ENCODE results near the gene ARHGEF18.

Gene ARHGEF18

DNA sequence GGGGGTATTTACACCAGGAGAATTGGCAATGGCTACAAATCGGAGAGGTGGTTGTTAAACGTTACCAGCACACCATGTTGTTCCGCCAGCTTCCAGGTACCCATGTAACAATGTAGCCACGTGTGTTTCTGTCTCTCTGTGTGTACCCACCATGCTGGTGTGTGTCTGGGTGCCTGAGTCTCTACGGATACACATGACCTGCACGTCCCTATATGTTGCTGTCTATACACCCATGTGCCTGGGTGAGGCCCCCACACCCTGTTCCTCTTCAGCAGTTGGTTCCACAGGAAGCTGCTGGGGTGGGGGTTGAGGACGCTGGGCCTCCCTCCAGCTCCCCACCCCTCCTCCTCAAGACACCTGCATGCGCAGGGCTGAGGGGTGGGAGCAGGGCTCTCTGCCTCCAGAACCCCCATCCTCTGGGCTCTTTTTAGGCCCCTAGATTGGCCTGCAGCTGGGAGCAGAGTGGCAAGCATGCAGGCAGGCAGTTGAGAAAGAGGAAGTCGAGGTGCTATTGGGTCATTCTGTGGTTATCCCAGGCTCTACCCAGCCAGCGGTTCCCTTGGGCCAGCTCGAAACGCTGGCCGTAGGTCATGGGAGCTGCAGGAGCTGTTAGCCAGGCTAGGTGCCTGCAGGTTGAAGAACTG lies at the start of gene ARHGEF18:
ARHGEF18 (plus strand) TSS at position 351 of the 644 bp plus-strand sequence. CDS start 13,954 bp downstream, outside the sequence.
- TF ChIP-seq GATA2 (IDR thresholded peaks at IDR 0.05; ENCODE audit: low read depth, low read length) (no peak), GATA3 (IDR thresholded peaks at IDR 0.05; ENCODE audit: low read depth, low read length) (no peak)

DNA sequence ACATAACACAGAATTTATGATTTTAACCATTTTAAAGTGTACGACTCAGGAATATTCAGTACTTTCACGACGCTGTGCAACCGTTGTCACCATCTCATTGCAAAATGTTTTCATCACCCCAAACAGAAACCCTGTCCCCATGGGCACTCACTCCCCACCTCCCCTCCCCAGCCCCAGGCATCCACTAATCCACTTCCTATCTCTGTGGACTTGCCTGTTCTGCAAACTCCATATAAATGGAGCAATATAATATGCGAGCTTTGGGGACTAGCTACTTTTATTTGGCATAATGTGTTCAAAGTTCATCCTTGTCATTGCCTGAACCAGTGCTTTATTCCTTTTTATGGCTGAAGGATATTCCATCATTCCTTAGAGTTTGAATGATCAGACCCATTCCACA lies 47.2 kb upstream of the ARHGEF18 start:
- no peak for TF ChIP-seq GATA3 (IDR thresholded peaks at IDR 0.05; ENCODE audit: low read depth, low read length)
- no peak for TF ChIP-seq GATA2 (IDR thresholded peaks at IDR 0.05; ENCODE audit: low read depth, low read length)

DNA sequence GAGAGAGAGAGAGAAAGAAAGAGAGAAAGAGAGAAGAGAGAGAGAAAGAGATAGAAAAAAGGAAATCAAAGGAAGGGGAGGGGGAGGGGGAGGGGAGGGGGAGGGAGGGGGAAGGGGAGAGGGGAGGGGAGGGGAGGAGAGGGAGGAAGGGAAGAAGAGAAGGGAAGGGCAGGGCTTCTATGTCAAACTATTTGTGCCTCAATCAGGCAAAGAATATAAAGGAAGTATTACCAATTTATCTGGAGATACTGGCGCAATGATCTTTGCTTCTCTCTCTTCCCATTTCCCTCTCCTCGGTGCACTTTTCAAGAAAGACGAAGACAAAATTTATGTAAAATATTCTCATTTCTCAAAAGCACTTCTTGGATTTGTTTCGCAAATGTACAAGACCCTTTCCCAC lies 45.3 kb upstream of the ARHGEF18 start:
- TF ChIP-seq GATA3 (IDR thresholded peaks at IDR 0.05; ENCODE audit: low read depth, low read length) = no peak
- TF ChIP-seq GATA2 (IDR thresholded peaks at IDR 0.05; ENCODE audit: low read depth, low read length) = no peak

GRCh38 chr19:7304200-7304599 lies 44.5 kb upstream of the ARHGEF18 start:
- TF ChIP-seq GATA3 (IDR thresholded peaks at IDR 0.05; ENCODE audit: low read depth, low read length) (no peak), GATA2 (IDR thresholded peaks at IDR 0.05; ENCODE audit: low read depth, low read length) (no peak)

DNA sequence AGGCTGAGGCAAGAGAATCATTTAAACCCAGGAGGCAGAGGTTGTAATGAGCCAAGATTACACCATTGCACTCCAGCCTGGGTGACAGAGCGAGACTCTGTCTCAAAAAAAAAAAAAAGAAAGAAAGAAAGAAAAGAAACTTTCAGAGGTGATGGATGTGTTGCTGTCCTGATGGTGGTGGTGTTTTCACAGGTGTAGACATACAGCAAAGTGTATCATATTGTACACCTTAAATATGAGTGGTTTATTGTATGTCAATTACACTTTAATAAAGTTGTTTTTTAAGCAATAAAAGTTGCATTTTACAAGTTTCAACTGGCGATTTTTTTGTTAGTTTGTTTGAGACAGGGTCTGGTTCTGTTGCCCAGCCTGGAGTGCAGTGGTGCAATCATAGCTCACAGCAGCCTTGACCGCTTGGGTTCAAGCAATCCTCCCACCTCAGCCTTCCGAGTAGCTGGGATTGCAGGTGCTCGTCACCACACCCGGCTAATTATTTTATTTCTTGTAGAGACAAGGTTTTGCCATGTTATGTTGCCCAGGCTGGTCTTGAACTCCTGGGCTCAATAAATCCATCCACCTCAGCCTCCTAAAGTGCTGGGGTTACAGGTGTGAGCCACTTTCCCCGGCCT lies 41.0 kb upstream of the ARHGEF18 start:
- TF ChIP-seq GATA3 (IDR thresholded peaks at IDR 0.05; ENCODE audit: low read depth, low read length) (no peak), GATA2 (IDR thresholded peaks at IDR 0.05; ENCODE audit: low read depth, low read length) (no peak)

GRCh38 chr19:7311911-7312310 lies 36.8 kb upstream of the ARHGEF18 start:
- TF ChIP-seq GATA2 (IDR thresholded peaks at IDR 0.05; ENCODE audit: low read depth, low read length) (no peak), GATA3 (IDR thresholded peaks at IDR 0.05; ENCODE audit: low read depth, low read length) (no peak)

- TF ChIP-seq GATA2 (IDR thresholded peaks at IDR 0.05; ENCODE audit: low read depth, low read length) (no peak), GATA3 (IDR thresholded peaks at IDR 0.05; ENCODE audit: low read depth, low read length) (no peak)
Observed at GRCh38 chr19:7312816-7313215, 35.9 kb upstream of the ARHGEF18 start.

- no peak for TF ChIP-seq GATA2 (IDR thresholded peaks at IDR 0.05; ENCODE audit: low read depth, low read length)
- TF ChIP-seq GATA3 (IDR thresholded peaks at IDR 0.05; ENCODE audit: low read depth, low read length) = no peak
Observed at GRCh38 chr19:7318176-7318575, 30.6 kb upstream of the ARHGEF18 start.

DNA sequence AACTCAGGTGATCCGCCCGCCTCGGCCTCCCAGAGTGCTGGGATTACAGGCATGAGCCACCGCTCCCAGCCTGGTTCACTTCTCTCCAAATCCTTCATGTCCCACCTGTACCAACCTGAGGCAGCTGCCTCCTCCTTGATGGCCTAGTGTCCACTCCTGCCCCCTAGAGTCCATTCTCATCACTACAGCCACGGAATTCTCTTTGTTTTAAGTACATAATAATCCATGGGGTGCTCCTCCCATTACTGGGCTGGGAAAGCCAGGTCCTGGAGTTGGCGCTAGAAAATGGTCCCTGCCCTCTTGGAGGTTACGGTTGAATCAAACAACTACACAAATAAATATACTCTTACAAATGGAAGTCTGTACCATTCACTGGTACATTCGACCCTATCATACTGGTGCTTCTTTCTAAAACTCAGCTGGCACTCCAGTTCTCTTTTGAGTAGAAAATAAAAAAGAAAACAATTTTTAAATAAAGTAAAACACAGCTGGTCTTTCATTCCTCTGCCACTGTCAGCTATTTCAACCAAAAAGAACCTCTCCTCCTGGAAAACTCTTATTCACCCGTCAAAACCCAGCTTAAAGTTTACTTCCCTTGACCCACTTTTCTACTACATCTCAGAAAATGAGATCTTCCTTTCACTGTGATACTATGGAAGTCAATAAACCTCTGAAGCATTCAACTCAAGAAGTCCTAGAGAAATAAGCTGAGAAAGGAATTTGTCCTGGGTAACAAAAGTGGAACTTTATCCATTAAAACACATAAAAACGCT lies 22.4 kb upstream of the ARHGEF18 start:
- TF ChIP-seq GATA2 (IDR thresholded peaks at IDR 0.05; ENCODE audit: low read depth, low read length) (no peak), GATA3 (IDR thresholded peaks at IDR 0.05; ENCODE audit: low read depth, low read length) (no peak)

DNA sequence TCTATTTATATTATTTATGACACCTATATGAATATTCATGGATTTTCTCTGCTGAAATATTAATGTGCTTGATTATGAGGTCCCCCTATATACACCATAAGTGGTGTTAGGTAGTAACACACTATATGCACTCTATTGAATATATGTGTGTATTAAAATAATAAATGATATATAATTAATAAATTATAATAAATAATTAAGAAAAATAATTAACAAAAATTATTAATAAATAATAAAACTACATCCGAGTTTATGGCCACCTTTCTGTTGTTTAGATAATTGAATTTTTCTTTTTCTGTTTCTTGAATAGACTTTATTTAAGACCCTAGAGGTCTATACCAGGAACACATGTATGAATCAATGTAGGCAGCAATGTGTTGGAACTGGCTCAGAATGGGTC lies 20.9 kb upstream of the ARHGEF18 start:
- TF ChIP-seq GATA3 (IDR thresholded peaks at IDR 0.05; ENCODE audit: low read depth, low read length) (no peak), GATA2 (IDR thresholded peaks at IDR 0.05; ENCODE audit: low read depth, low read length) (no peak)

DNA sequence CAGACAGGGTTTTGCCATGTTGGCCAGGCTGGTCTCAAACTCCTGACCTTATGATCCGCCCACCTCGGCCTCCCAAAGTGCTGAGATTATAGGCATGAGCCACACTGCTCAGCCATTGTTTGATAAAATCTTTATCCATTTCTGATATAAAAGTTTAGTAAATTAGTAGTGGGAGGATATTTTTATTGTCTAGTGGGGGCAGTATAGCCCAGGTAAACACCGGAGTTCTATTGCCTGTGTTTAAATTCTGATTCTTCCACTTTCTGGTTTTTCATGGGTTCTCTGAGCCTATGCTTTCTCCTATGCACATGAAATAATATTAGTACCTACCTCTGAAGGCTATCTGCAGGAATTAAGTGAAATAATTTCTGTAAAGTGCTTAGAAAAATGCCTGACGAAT lies 20.1 kb upstream of the ARHGEF18 start:
- TF ChIP-seq GATA3 (IDR thresholded peaks at IDR 0.05; ENCODE audit: low read depth, low read length) = no peak
- no peak for TF ChIP-seq GATA2 (IDR thresholded peaks at IDR 0.05; ENCODE audit: low read depth, low read length)

GRCh38 chr19:7331446-7331845 lies 17.3 kb upstream of the ARHGEF18 start:
- TF ChIP-seq GATA2 (IDR thresholded peaks at IDR 0.05; ENCODE audit: low read depth, low read length) = no peak
- TF ChIP-seq GATA3 (IDR thresholded peaks at IDR 0.05; ENCODE audit: low read depth, low read length) = no peak

- TF ChIP-seq GATA3 (IDR thresholded peaks at IDR 0.05; ENCODE audit: low read depth, low read length) (no peak), GATA2 (IDR thresholded peaks at IDR 0.05; ENCODE audit: low read depth, low read length) (no peak)
Observed at GRCh38 chr19:7333198-7334118, 15.3 kb upstream of the ARHGEF18 start.
